Measurements from ENCODE around the gene VPS41.
"Not testable (repeated sequence)": the region's sequence is repeated elsewhere in the genome, so short reads cannot be mapped to it uniquely, and the experiment has no call there.

VPS41 gene

GRCh38 chr7:38880035-38880434 lies 29.0 kb downstream of the VPS41 start:
- TF ChIP-seq TAF1 (IDR thresholded peaks at IDR 0.05; ENCODE audit: borderline replicate concordance, low read depth, low read length) (no peak), POLR2AphosphoS5 (IDR thresholded peaks at IDR 0.05; ENCODE audit: low read depth, low read length) (no peak), POLR2A (IDR thresholded peaks at IDR 0.05; ENCODE audit: low read depth, low read length) (no peak)
- DNase-seq (ENCODE audit: insufficient read length) (no peak), FAIRE-seq (no peak)

GRCh38 chr7:38878694-38879457 lies 30.1 kb downstream of the VPS41 start:
- TF ChIP-seq POLR2A (IDR thresholded peaks at IDR 0.05; ENCODE audit: low read depth, low read length) = no peak
- TF ChIP-seq POLR2AphosphoS5 (IDR thresholded peaks at IDR 0.05; ENCODE audit: low read depth, low read length) = no peak
- no peak for TF ChIP-seq TAF1 (IDR thresholded peaks at IDR 0.05; ENCODE audit: borderline replicate concordance, low read depth, low read length)
- DNase-seq (ENCODE audit: insufficient read length) (no peak), FAIRE-seq (peak; percentile 9)

GRCh38 chr7:38873433-38873832 lies 35.6 kb downstream of the VPS41 start:
- FAIRE-seq = no peak
- DNase-seq (ENCODE audit: insufficient read length) = no peak
- TF ChIP-seq TAF1 (IDR thresholded peaks at IDR 0.05; ENCODE audit: borderline replicate concordance, low read depth, low read length) = no peak
- TF ChIP-seq POLR2AphosphoS5 (IDR thresholded peaks at IDR 0.05; ENCODE audit: low read depth, low read length) = no peak
- no peak for TF ChIP-seq POLR2A (IDR thresholded peaks at IDR 0.05; ENCODE audit: low read depth, low read length)

GRCh38 chr7:38872202-38872601 lies 36.8 kb downstream of the VPS41 start:
- FAIRE-seq = no peak
- DNase-seq (ENCODE audit: insufficient read length) = no peak
- TF ChIP-seq TAF1 (IDR thresholded peaks at IDR 0.05; ENCODE audit: borderline replicate concordance, low read depth, low read length) (no peak), POLR2AphosphoS5 (IDR thresholded peaks at IDR 0.05; ENCODE audit: low read depth, low read length) (no peak), POLR2A (IDR thresholded peaks at IDR 0.05; ENCODE audit: low read depth, low read length) (no peak)

- FAIRE-seq (no peak), DNase-seq (ENCODE audit: insufficient read length) (no peak)
- TF ChIP-seq TAF1 (IDR thresholded peaks at IDR 0.05; ENCODE audit: borderline replicate concordance, low read depth, low read length) (no peak), POLR2A (IDR thresholded peaks at IDR 0.05; ENCODE audit: low read depth, low read length) (no peak), POLR2AphosphoS5 (IDR thresholded peaks at IDR 0.05; ENCODE audit: low read depth, low read length) (no peak)
Measured at GRCh38 chr7:38870147-38870546, 38.8 kb downstream of the VPS41 start.

GRCh38 chr7:38863601-38864291 lies 45.2 kb downstream of the VPS41 start:
- no peak for DNase-seq (ENCODE audit: insufficient read length)

GRCh38 chr7:38862666-38863065 lies 46.3 kb downstream of the VPS41 start:
- FAIRE-seq (no peak), DNase-seq (ENCODE audit: insufficient read length) (no peak)
- TF ChIP-seq POLR2AphosphoS5 (IDR thresholded peaks at IDR 0.05; ENCODE audit: low read depth, low read length) (no peak), TAF1 (IDR thresholded peaks at IDR 0.05; ENCODE audit: borderline replicate concordance, low read depth, low read length) (no peak)

More at GRCh38 chr7:38863601-38864291, 45.2 kb downstream of the VPS41 start:
- TF ChIP-seq POLR2A (IDR thresholded peaks at IDR 0.05; ENCODE audit: low read depth, low read length) (no peak), POLR2AphosphoS5 (IDR thresholded peaks at IDR 0.05; ENCODE audit: low read depth, low read length) (no peak), TAF1 (IDR thresholded peaks at IDR 0.05; ENCODE audit: borderline replicate concordance, low read depth, low read length) (no peak)
- no peak for FAIRE-seq

GRCh38 chr7:38858259-38858884 lies 50.6 kb downstream of the VPS41 start:
- FAIRE-seq = peak; percentile 57
- TF ChIP-seq TAF1 (IDR thresholded peaks at IDR 0.05; ENCODE audit: borderline replicate concordance, low read depth, low read length) (no peak), POLR2AphosphoS5 (IDR thresholded peaks at IDR 0.05; ENCODE audit: low read depth, low read length) (no peak), POLR2A (IDR thresholded peaks at IDR 0.05; ENCODE audit: low read depth, low read length) (no peak)
- no peak for DNase-seq (ENCODE audit: insufficient read length)

GRCh38 chr7:38855867-38856266 lies 53.1 kb downstream of the VPS41 start:
- no peak for DNase-seq (ENCODE audit: insufficient read length)
- no peak for FAIRE-seq
- no peak for TF ChIP-seq POLR2AphosphoS5 (IDR thresholded peaks at IDR 0.05; ENCODE audit: low read depth, low read length)
- no peak for TF ChIP-seq POLR2A (IDR thresholded peaks at IDR 0.05; ENCODE audit: low read depth, low read length)

GRCh38 chr7:38855386-38855785 lies 53.6 kb downstream of the VPS41 start:
- TF ChIP-seq POLR2AphosphoS5 (IDR thresholded peaks at IDR 0.05; ENCODE audit: low read depth, low read length) (no peak), POLR2A (IDR thresholded peaks at IDR 0.05; ENCODE audit: low read depth, low read length) (no peak), TAF1 (IDR thresholded peaks at IDR 0.05; ENCODE audit: borderline replicate concordance, low read depth, low read length) (no peak)
- DNase-seq (ENCODE audit: insufficient read length) (no peak), FAIRE-seq (peak; percentile 63)

GRCh38 chr7:38854947-38855346 lies 54.0 kb downstream of the VPS41 start:
- FAIRE-seq; DNase-seq (ENCODE audit: insufficient read length): not testable (repeated sequence)

GRCh38 chr7:38851321-38851720 lies 57.7 kb downstream of the VPS41 start:
- DNase-seq (ENCODE audit: insufficient read length) = no peak
- FAIRE-seq = no peak
- TF ChIP-seq POLR2AphosphoS5 (IDR thresholded peaks at IDR 0.05; ENCODE audit: low read depth, low read length) (no peak), TAF1 (IDR thresholded peaks at IDR 0.05; ENCODE audit: borderline replicate concordance, low read depth, low read length) (no peak), POLR2A (IDR thresholded peaks at IDR 0.05; ENCODE audit: low read depth, low read length) (no peak)

Measured in GM12892 (cell line).